HL-60 (cell line): ENCODE measurements around the gene TTI1.

Experiments
- POLR2AphosphoS5 ChIP-seq: IDR thresholded peaks from 2 replicates; pipeline ENCODE4 v1.6.1; 2012; ENCODE audit warnings: low read depth
- REST ChIP-seq: IDR thresholded peaks from 2 replicates; pipeline ENCODE4 v1.6.1; 2012; ENCODE audit warnings: low read depth; ENCODE audit not compliant: insufficient replicate concordance
- SPI1 ChIP-seq: IDR thresholded peaks from 2 replicates; pipeline ENCODE4 v1.6.1; 2012; ENCODE audit warnings: low read depth, mild to moderate bottlenecking, borderline replicate concordance
- TF ChIP-seq, protein P1 (sequence below): IDR thresholded peaks from one replicate; pipeline ENCODE4 v1.5.1; 2011; ENCODE audit warnings: low read length, control low read depth, inconsistent platforms; ENCODE audit not compliant: insufficient read depth

GRCh38 chr20:38004416-38004815, 28.8 kb downstream of the TTI1 start:
- TF ChIP-seq, protein P1, sequence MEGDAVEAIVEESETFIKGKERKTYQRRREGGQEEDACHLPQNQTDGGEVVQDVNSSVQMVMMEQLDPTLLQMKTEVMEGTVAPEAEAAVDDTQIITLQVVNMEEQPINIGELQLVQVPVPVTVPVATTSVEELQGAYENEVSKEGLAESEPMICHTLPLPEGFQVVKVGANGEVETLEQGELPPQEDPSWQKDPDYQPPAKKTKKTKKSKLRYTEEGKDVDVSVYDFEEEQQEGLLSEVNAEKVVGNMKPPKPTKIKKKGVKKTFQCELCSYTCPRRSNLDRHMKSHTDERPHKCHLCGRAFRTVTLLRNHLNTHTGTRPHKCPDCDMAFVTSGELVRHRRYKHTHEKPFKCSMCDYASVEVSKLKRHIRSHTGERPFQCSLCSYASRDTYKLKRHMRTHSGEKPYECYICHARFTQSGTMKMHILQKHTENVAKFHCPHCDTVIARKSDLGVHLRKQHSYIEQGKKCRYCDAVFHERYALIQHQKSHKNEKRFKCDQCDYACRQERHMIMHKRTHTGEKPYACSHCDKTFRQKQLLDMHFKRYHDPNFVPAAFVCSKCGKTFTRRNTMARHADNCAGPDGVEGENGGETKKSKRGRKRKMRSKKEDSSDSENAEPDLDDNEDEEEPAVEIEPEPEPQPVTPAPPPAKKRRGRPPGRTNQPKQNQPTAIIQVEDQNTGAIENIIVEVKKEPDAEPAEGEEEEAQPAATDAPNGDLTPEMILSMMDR: no peak
- TF ChIP-seq SPI1 (no peak), POLR2AphosphoS5 (no peak), REST (no peak)
